Measurements from ENCODE around the gene STK38. TPM values are rescaled to one million over a fixed set of nuclear protein-coding genes. Genes with fewer than 3 reads are reported as not detected.
A peak's percentile ranks its signal among the peaks of the same experiment; 100 is the strongest.
"Not testable (repeated sequence)": the region's sequence is repeated elsewhere in the genome, so short reads cannot be mapped to it uniquely, and the experiment has no call there.

The STK38 gene
- total RNA-seq, 2 experiments from 2014 or later: 24.0 to 27.0 TPM

- no peaks in the 10 kb centered on the region for H3K9me3 Mint-ChIP-seq (ENCODE audit: low read depth)
- H3K27ac Mint-ChIP-seq: no peak overlapping the region
- intact Hi-C loops (cut with DNase I, micrococcal nuclease): no loop called here
- peaks cover 15% of the 10 kb centered on the region for H3K4me1 Mint-ChIP-seq
- H3K4me3 Mint-ChIP-seq: no peak overlapping the region
- ChIA-PET CTCF (interaction anchor here (0.6 to 0.8 kb wide), 3 partner anchors 22 to 323 kb away, joined by 3 to 4 read pairs (median 3); no protein-coding TSS in a partner anchor), POLR2A (interaction anchor here (0.6 kb wide), 2 partner anchors 65 to 985 kb away, joined by 3 to 8 read pairs; no protein-coding TSS in a partner anchor)
- H3K27me3 Mint-ChIP-seq: no peaks in the 10 kb centered on the region
- no peak for DNase-seq
- ATAC-seq: no peak
- H3K36me3 Mint-ChIP-seq (ENCODE audit: low read depth): peaks cover 20% of the 10 kb centered on the region
These were observed 91.7 kb downstream of the STK38 start for GRCh38 chr6:36455486-36456027.

- POLR2A ChIA-PET: interaction anchor here (0.8 kb wide), 1 partner anchor 140 kb away, joined by 3 read pairs; no protein-coding TSS in a partner anchor
- not testable (repeated sequence) for H3K27me3 Mint-ChIP-seq
These were observed 94.4 kb downstream of the STK38 start for GRCh38 chr6:36452897-36453296.

GRCh38 chr6:36449173-36449572, 98.1 kb downstream of the STK38 start:
- Mint-ChIP-seq H3K4me1 (peaks cover 32% of the 10 kb centered on the region), H3K36me3 (ENCODE audit: low read depth) (peaks cover 33% of the 10 kb centered on the region)
- POLR2A ChIA-PET: interaction anchor here (0.7 kb wide), 1 partner anchor 425 kb away, joined by 3 read pairs; no protein-coding TSS in a partner anchor
- H3K27me3 Mint-ChIP-seq; H3K9me3 Mint-ChIP-seq (ENCODE audit: low read depth); H3K4me3 Mint-ChIP-seq; H3K27ac Mint-ChIP-seq; ATAC-seq; DNase-seq; intact Hi-C loops (cut with DNase I, micrococcal nuclease): not testable (repeated sequence)
- CTCF ChIA-PET: interaction anchor here (1.3 to 1.5 kb wide), 2 partner anchors 19 to 354 kb away, joined by 3 to 5 read pairs; no protein-coding TSS in a partner anchor

More at GRCh38 chr6:36452897-36453296, 94.4 kb downstream of the STK38 start:
- H3K9me3 Mint-ChIP-seq (ENCODE audit: low read depth); intact Hi-C loops (cut with DNase I, micrococcal nuclease); DNase-seq; ATAC-seq; H3K4me3 Mint-ChIP-seq; H3K27ac Mint-ChIP-seq: not testable (repeated sequence)
- CTCF ChIA-PET: interaction anchor here (1.2 kb wide), 1 partner anchor 24 kb away, joined by 3 read pairs; no protein-coding TSS in a partner anchor
- peaks cover 34% of the 10 kb centered on the region for H3K36me3 Mint-ChIP-seq (ENCODE audit: low read depth)
- peaks cover 19% of the 10 kb centered on the region for H3K4me1 Mint-ChIP-seq

GRCh38 chr6:36445621-36446020, 101.7 kb downstream of the STK38 start:
- Mint-ChIP-seq H3K9me3 (ENCODE audit: low read depth) (no peaks in the 10 kb centered on the region), H3K36me3 (ENCODE audit: low read depth) (peaks cover 23% of the 10 kb centered on the region), H3K4me3 (peak overlapping the region; percentile 4), H3K4me1 (peaks cover 37% of the 10 kb centered on the region), H3K27ac (peak overlapping the region; percentile 56), H3K27me3 (no peaks in the 10 kb centered on the region)
- ATAC-seq (no peak), DNase-seq (no peak)
- CTCF ChIA-PET: interaction anchor here (1.4 to 1.7 kb wide), 3 partner anchors 17 to 43 kb away, joined by 3 to 9 read pairs (median 5); no protein-coding TSS in a partner anchor
- POLR2A ChIA-PET: no interaction called here
- intact Hi-C loops (cut with DNase I, micrococcal nuclease): no loop called here

- Mint-ChIP-seq H3K4me3 (peak overlapping the region; percentile 95), H3K27ac (peak overlapping the region; percentile 95), H3K27me3 (no peaks in the 10 kb centered on the region), H3K9me3 (ENCODE audit: low read depth) (no peaks in the 10 kb centered on the region), H3K4me1 (peaks cover 31% of the 10 kb centered on the region), H3K36me3 (ENCODE audit: low read depth) (peaks cover 20% of the 10 kb centered on the region)
- POLR2A ChIA-PET: no interaction called here
- DNase-seq (no peak), ATAC-seq (no peak)
- CTCF ChIA-PET: interaction anchor here (1.7 kb wide), 1 partner anchor 21 kb away, joined by 9 read pairs; no protein-coding TSS in a partner anchor
- intact Hi-C loops (cut with DNase I, micrococcal nuclease): loop anchor here (5.0 kb wide), 5 partner anchors 103 to 712 kb away; partner anchors contain the start of gene STK38 (in 1 of the 2)
These were observed 102.8 kb downstream of the STK38 start for GRCh38 chr6:36444470-36444869.

Other genes with a start within 250 kb of the STK38 start
- gene BNIP5, start 210.6 kb downstream of the STK38 start, total RNA-seq: not detected
- 1 to 10 TPM; 2.4 to 2.5 TPM for gene ETV7, start 159.8 kb downstream of the STK38 start, total RNA-seq
- gene PXT1, start 104.6 kb downstream of the STK38 start, total RNA-seq: under 1 TPM; 0.11 to 0.14 TPM
- gene KCTD20, start 104.5 kb downstream of the STK38 start, total RNA-seq: 10 to 100 TPM; 46.5 to 50.6 TPM
- gene SRSF3, start 46.9 kb upstream of the STK38 start, total RNA-seq: 100 to 1,000 TPM; 298 to 464 TPM
- 10 to 100 TPM; 31.3 to 35.9 TPM for gene CDKN1A, start 131.2 kb upstream of the STK38 start, total RNA-seq
- under 1 TPM in 1 of 2 experiments, not detected in 1; 0.05 TPM for gene RAB44, start 150.3 kb upstream of the STK38 start, total RNA-seq

Data from activated CD4-positive, alpha-beta T cell treated with anti-CD3 and anti-CD28 coated beads for 36 hours (primary cell).